Measurements from ENCODE around the gene SPAG4. TPM values are rescaled to one million over a fixed set of nuclear protein-coding genes. Genes with fewer than 3 reads are reported as not detected.
A peak's percentile ranks its signal among the peaks of the same experiment; 100 is the strongest.

Gene SPAG4
- total and polyA plus RNA-seq, 10 of the 15 experiments (the other 5 are each of a cell fraction or from before 2014, with no cell fraction given): 0.90 to 12.5 (median 2.4) TPM

GRCh38 chr20:35600993-35601973 is 14.3 kb upstream of the SPAG4 start:
- Histone ChIP-seq H4K20me1 (ENCODE audit: control insufficient read depth, insufficient read depth) (no peaks in the 10 kb centered on the region), H3K4me2 (ENCODE audit: control insufficient read depth, insufficient read depth) (peak overlapping the region; percentile 87), H3K9me3 (replicated peaks; ENCODE audit: control insufficient read depth, insufficient read depth, low read length) (no peaks in the 10 kb centered on the region), H3K9ac (ENCODE audit: control insufficient read depth, insufficient read depth, low read length) (peak overlapping the region; percentile 20; the same call in 1 of the 2 replicates), H2AFZ (ENCODE audit: control insufficient read depth, low read depth, low read length) (peak overlapping the region; percentile 87), H3K36me3 (ENCODE audit: control insufficient read depth in 2 of 2, insufficient read depth in 2 of 2, low read length in 1 of 2) (no peaks in the 10 kb centered on the region), H3K4me1 (ENCODE audit: control insufficient read depth, insufficient read depth, low read length) (peaks cover 10% of the 10 kb centered on the region), H3K79me2 (ENCODE audit: control insufficient read depth, insufficient read depth, low read length) (no peaks in the 10 kb centered on the region), H3K27me3 (replicated peaks in 1 of 2; ENCODE audit: control insufficient read depth in 2 of 2, insufficient read depth in 2 of 2, low read length in 1 of 2) (peaks cover 9 to 11% of the 10 kb centered on the region in 2 experiments; a peak in 3 of 4 replicates), H3K4me3 (peak overlapping the region; percentile 57; the same call in 1 of the 2 replicates), H3K27ac (ENCODE audit: control insufficient read depth, insufficient read depth) (no peak overlapping the region)
- TF ChIP-seq WRNIP1 (IDR thresholded peaks at IDR 0.05; ENCODE audit: borderline replicate concordance, low read depth, low read length) (no peak), HDAC6 (IDR thresholded peaks at IDR 0.05; ENCODE audit: unreplicated experiment) (peak; percentile 59), RAD21 (IDR thresholded peaks at IDR 0.05; ENCODE audit: insufficient read depth, low read depth, low read length) (peak; percentile 60), TCF12 (IDR thresholded peaks at IDR 0.05; ENCODE audit: low read depth, low read length) (0 out of 2 replicates have a peak, but pooled peaks have one; percentile 16), CREB1 (IDR thresholded peaks at IDR 0.05; ENCODE audit: low read depth) (peak; percentile 56; the same call in 1 of the 2 replicates), SMC3 (IDR thresholded peaks at IDR 0.05; ENCODE audit: borderline replicate concordance, low read length) (peak; percentile 46), SRF (IDR thresholded peaks at IDR 0.05; ENCODE audit: low read depth in 2 of 2, low read length in 2 of 2) (no peak), BHLHE40 (IDR thresholded peaks at IDR 0.05; ENCODE audit: borderline replicate concordance in 1 of 2, low read depth in 2 of 2, low read length in 1 of 2) (peak; percentile 91 to 96), POLR2AphosphoS2 (IDR thresholded peaks at IDR 0.05; ENCODE audit: low read depth, low read length) (no peak), IKZF1 (conservative IDR thresholded peaks at IDR 0.05) (peak; percentile 41), RUNX3 (IDR thresholded peaks at IDR 0.05; ENCODE audit: low read length) (0 out of 2 replicates have a peak, but pooled peaks have one; percentile 16), MYB (IDR thresholded peaks at IDR 0.05; ENCODE audit: borderline replicate concordance, low read depth, low read length) (no peak), MAX (IDR thresholded peaks at IDR 0.05; ENCODE audit: low read depth, low read length) (no peak), DPF2 (IDR thresholded peaks at IDR 0.05) (0 out of 2 replicates have a peak, but pooled peaks have one; percentile 26), CREM (IDR thresholded peaks at IDR 0.05; ENCODE audit: low read depth) (peak; percentile 45), YY1 (IDR thresholded peaks at IDR 0.05; ENCODE audit: low read depth, low read length) (0 out of 2 replicates have a peak, but pooled peaks have one; percentile 9), SUZ12 (IDR thresholded peaks at IDR 0.05; ENCODE audit: unreplicated experiment) (peak; percentile 13), TCF3 (IDR thresholded peaks at IDR 0.05; ENCODE audit: borderline replicate concordance, insufficient read depth, low read depth, low read length) (peak; percentile 84), LARP7 (IDR thresholded peaks at IDR 0.05) (peak; percentile 43; the same call in 1 of the 2 replicates)
- TF ChIP-seq, protein P1, sequence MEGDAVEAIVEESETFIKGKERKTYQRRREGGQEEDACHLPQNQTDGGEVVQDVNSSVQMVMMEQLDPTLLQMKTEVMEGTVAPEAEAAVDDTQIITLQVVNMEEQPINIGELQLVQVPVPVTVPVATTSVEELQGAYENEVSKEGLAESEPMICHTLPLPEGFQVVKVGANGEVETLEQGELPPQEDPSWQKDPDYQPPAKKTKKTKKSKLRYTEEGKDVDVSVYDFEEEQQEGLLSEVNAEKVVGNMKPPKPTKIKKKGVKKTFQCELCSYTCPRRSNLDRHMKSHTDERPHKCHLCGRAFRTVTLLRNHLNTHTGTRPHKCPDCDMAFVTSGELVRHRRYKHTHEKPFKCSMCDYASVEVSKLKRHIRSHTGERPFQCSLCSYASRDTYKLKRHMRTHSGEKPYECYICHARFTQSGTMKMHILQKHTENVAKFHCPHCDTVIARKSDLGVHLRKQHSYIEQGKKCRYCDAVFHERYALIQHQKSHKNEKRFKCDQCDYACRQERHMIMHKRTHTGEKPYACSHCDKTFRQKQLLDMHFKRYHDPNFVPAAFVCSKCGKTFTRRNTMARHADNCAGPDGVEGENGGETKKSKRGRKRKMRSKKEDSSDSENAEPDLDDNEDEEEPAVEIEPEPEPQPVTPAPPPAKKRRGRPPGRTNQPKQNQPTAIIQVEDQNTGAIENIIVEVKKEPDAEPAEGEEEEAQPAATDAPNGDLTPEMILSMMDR (IDR thresholded peaks at IDR 0.05 in 2 of 3, conservative IDR thresholded peaks at IDR 0.05 in 1 of 3; ENCODE audit: control insufficient read depth in 2 of 3, extremely low read depth in 1 of 3, insufficient read depth in 1 of 3, low read depth in 3 of 3, low read length in 3 of 3): peak; percentile 30 to 76 (median 49); a peak in 5 of 6 replicates
- BruUV-seq (replicated peaks): no TSS peak
- ATAC-seq (peak; percentile 86), FAIRE-seq (peak; percentile 31), DNase-seq (ENCODE audit: low read depth, low spot score) (no peak)
- RAD21 ChIA-PET (ENCODE audit: unreplicated experiment): interaction anchor here (0.5 to 1.5 kb wide), 9 partner anchors 10 to 352 kb away, joined by 3 to 11 read pairs (median 4); partner anchors contain the start of gene SPAG4
- intact Hi-C loops (cut with micrococcal nuclease; ENCODE audit: unreplicated experiment) (loop anchor here (5.0 kb wide), 1 partner anchor 96 kb away; the partner anchor contains the start of genes NFS1 and ROMO1), in situ Hi-C loops (cut with MboI) (no loop called here)
- WGBS (ENCODE audit: insufficient coverage, insufficient replicate concordance, low lambda C conversion rate, missing lambda C conversion rate): 7% methylated on average over 85 of the region's 103 CpGs
- SMC1A ChIA-PET (ENCODE audit: uncharacterized antibody, unreplicated experiment): interaction anchor here (1.0 to 1.1 kb wide), 3 partner anchors 18 to 171 kb away, joined by 3 to 5 read pairs (median 3); no protein-coding TSS in a partner anchor
- CTCF ChIA-PET: interaction anchor here (0.9 to 1.5 kb wide), 11 partner anchors 15 to 392 kb away, joined by 3 to 12 read pairs (median 3); partner anchors contain the start of genes SCAND1 and SPAG4
- POLR2A ChIA-PET: no interaction called here

All from GM12878 (cell line).